GM12878 (cell line): ENCODE measurements around the gene CMBL. TPM values are rescaled to one million over a fixed set of nuclear protein-coding genes. Genes with fewer than 3 reads are reported as not detected.

Experiments used
- ATAC-seq: fragments of 200-7000 bp; cut with Tn5 transposase; 3 replicates; pipeline ENCODE4 v1.9.1; 2020; ENCODE audit warnings: mild to moderate bottlenecking, moderate library complexity
- BruUV-seq: library from RNA; stranded (reverse); fragments of 400-500 nt; replicated peaks from 2 replicates; lab custom pipeline; 2021; lab: Mats Ljungman, UMichigan
- CTCF ChIA-PET: fragments of 300-600 bp; sonication (Branson Sonifier 250); formaldehyde crosslinking; extraction: SDS; loops from one replicate; lab custom pipeline; 2021; ENCODE audit warnings: inconsistent platforms; lab: Yijun Ruan, JAX
- POLR2A ChIA-PET: fragments of 350-600 bp; formaldehyde crosslinking; extraction: SDS; loops from one replicate; lab custom pipeline; 2021; ENCODE audit warnings: inconsistent platforms; lab: Charles Lee
- RAD21 ChIA-PET: fragments of 300-600 bp; sonication (Branson Sonifier 250); formaldehyde crosslinking; loops from one replicate; lab custom pipeline; 2023; ENCODE audit warnings: antibody characterized with exemption; ENCODE audit not compliant: unreplicated experiment; lab: Charles Lee
- SMC1A ChIA-PET: fragments of 300-600 bp; sonication (Branson Sonifier 250); formaldehyde crosslinking; loops from one replicate; lab custom pipeline; 2023; ENCODE audit not compliant: unreplicated experiment, uncharacterized antibody; lab: Charles Lee
- DNase-seq: peaks from one replicate; pipeline ENCODE4 v3.0.0-alpha.2; 2011; ENCODE audit warnings: low read depth, low spot score
- FAIRE-seq: peaks from 3 replicates; lab custom pipeline; 2011; peaks lifted over from hg19 to GRCh38; lab: Jason Lieb, UNC
- H2AFZ ChIP-seq: 2 replicates; pipeline ENCODE4 v1.6.0; 2011; ENCODE audit warnings: low read depth, low read length, control low read depth; ENCODE audit not compliant: control insufficient read depth
- H3K27ac ChIP-seq: 2 replicates; pipeline ENCODE4 v1.5.1; 2011; ENCODE audit warnings: control low read depth; ENCODE audit not compliant: control insufficient read depth, insufficient read depth
- H3K27me3 ChIP-seq, 2 experiments: replicated peaks in 1 of 2; 2 replicates each; pipeline versions ENCODE4 v1.6.0 to v1.6.1; 2011; ENCODE audit warnings: low read length in 1 of 2; ENCODE audit not compliant: control insufficient read depth in 2 of 2, insufficient read depth in 2 of 2
- H3K36me3 ChIP-seq, 2 experiments: 2 replicates each; pipeline ENCODE4 v1.5.1; 2011; ENCODE audit warnings: low read length in 1 of 2; ENCODE audit not compliant: control insufficient read depth in 2 of 2, insufficient read depth in 2 of 2
- H3K4me1 ChIP-seq: 2 replicates; pipeline ENCODE4 v1.6.1; 2011; ENCODE audit warnings: mild to moderate bottlenecking, low read length, moderate library complexity, mixed read lengths; ENCODE audit not compliant: control insufficient read depth, insufficient read depth
- H3K4me2 ChIP-seq: 2 replicates; pipeline ENCODE4 v1.6.0; 2011; ENCODE audit warnings: control low read depth; ENCODE audit not compliant: control insufficient read depth, insufficient read depth
- H3K4me3 ChIP-seq: fragments of 200-600 bp; sonication (generic); 2 replicates; pipeline ENCODE4 v1.5.1; 2016
- H3K79me2 ChIP-seq: 2 replicates; pipeline ENCODE4 v1.6.0; 2011; ENCODE audit warnings: low read length; ENCODE audit not compliant: control insufficient read depth, insufficient read depth
- H3K9ac ChIP-seq: 2 replicates; pipeline ENCODE4 v1.8.0; 2011; ENCODE audit warnings: low read length, control low read depth, mixed read lengths; ENCODE audit not compliant: control insufficient read depth, insufficient read depth
- H3K9me3 ChIP-seq: replicated peaks from 3 replicates; pipeline ENCODE4 v1.5.1; 2011; ENCODE audit warnings: mild to moderate bottlenecking, low read length; ENCODE audit not compliant: control insufficient read depth, insufficient read depth
- H4K20me1 ChIP-seq: 2 replicates; pipeline ENCODE4 v1.6.0; 2011; ENCODE audit not compliant: control insufficient read depth, insufficient read depth
- ASH2L ChIP-seq: fragments of 300-600, 200-600 bp; sonication (generic); IDR thresholded peaks from 2 replicates; pipeline ENCODE4 v1.6.1; 2017; ENCODE audit warnings: low read depth, mild to moderate bottlenecking, borderline replicate concordance
- ATF7 ChIP-seq: fragments of 450-650 bp; IDR thresholded peaks from 2 replicates; pipeline ENCODE4 v1.6.1; 2016; ENCODE audit warnings: low read depth, mild to moderate bottlenecking
- BCL11A ChIP-seq: IDR thresholded peaks from 2 replicates; pipeline ENCODE4 v1.6.1; 2011; ENCODE audit warnings: low read depth, low read length
- BMI1 ChIP-seq: fragments of 450-650 bp; IDR thresholded peaks from 2 replicates; pipeline ENCODE4 v1.6.1; 2016; ENCODE audit warnings: mild to moderate bottlenecking, moderate library complexity, borderline replicate concordance
- CHD2 ChIP-seq: IDR thresholded peaks from 2 replicates; pipeline ENCODE4 v1.6.1; 2011; ENCODE audit warnings: low read depth, low read length, improper control_type of control experiment, borderline replicate concordance
- EED ChIP-seq: sonication (generic); IDR thresholded peaks from 2 replicates; pipeline ENCODE4 v1.6.1; 2016; ENCODE audit warnings: antibody characterized with exemption, low read depth
- EGR1 ChIP-seq, 2 experiments: IDR thresholded peaks; 1 replicate in 1 of 2; 2 replicates in 1 of 2; pipeline ENCODE4 v1.6.1; 2011 to 2012; ENCODE audit warnings: low read depth in 2 of 2, low read length in 2 of 2, borderline replicate concordance in 1 of 2, mild to moderate bottlenecking in 1 of 2, moderate library complexity in 1 of 2
- EP300 ChIP-seq, 2 experiments: fragments of 150-350 bp in 1 of 2; IDR thresholded peaks; 2 replicates each; pipeline ENCODE4 v1.6.1; 2011 to 2012; ENCODE audit warnings: low read depth in 2 of 2, low read length in 2 of 2, borderline replicate concordance in 1 of 2, improper control_type of control experiment in 1 of 2, inconsistent platforms in 1 of 2; ENCODE audit not compliant: control insufficient read depth in 1 of 2
- HDGF ChIP-seq: fragments of 450-650 bp; IDR thresholded peaks from 2 replicates; pipeline ENCODE4 v1.6.1; 2016; ENCODE audit warnings: antibody characterized with exemption
- KLF5 ChIP-seq: fragments of 450-650 bp; IDR thresholded peaks from 2 replicates; pipeline ENCODE4 v1.6.1; 2014; ENCODE audit warnings: mild to moderate bottlenecking; ENCODE audit not compliant: partially characterized antibody
- NR2C1 ChIP-seq: fragments of 450-650 bp; IDR thresholded peaks from 2 replicates; pipeline ENCODE4 v1.6.1; 2017; ENCODE audit warnings: antibody characterized with exemption, mild to moderate bottlenecking, moderate library complexity
- TBL1XR1 ChIP-seq: IDR thresholded peaks from 2 replicates; pipeline ENCODE4 v1.6.1; 2012; ENCODE audit warnings: low read depth, low read length, improper control_type of control experiment
- YBX1 ChIP-seq: fragments of 450-650 bp; IDR thresholded peaks from 2 replicates; pipeline ENCODE4 v1.6.1; 2016; ENCODE audit warnings: antibody characterized with exemption
- ZBED1 ChIP-seq: IDR thresholded peaks from 2 replicates; pipeline ENCODE4 v1.6.1; 2016; ENCODE audit warnings: borderline replicate concordance
- ZNF622 ChIP-seq: fragments of 450-650 bp; IDR thresholded peaks from 2 replicates; pipeline ENCODE4 v1.6.1; 2017; ENCODE audit warnings: mild to moderate bottlenecking, inconsistent platforms
- ZSCAN29 ChIP-seq: fragments of 450-650 bp; IDR thresholded peaks from 2 replicates; pipeline ENCODE4 v1.6.1; 2017; ENCODE audit warnings: mild to moderate bottlenecking, moderate library complexity
- WGBS: methylation state at CpG from one replicate; pipeline ENCODE4 v1.1.6; 2016; ENCODE audit warnings: low lambda C conversion rate; ENCODE audit not compliant: insufficient replicate concordance, insufficient coverage; ENCODE audit errors: missing lambda C conversion rate; 5-methylcytosine and 5-hydroxymethylcytosine counted together
- in situ Hi-C: fragments of 300-500 bp; cut with MboI; formaldehyde crosslinking; loops from 9 replicates; pipeline ENCODE4 v1.14.3; 2018; ENCODE audit warnings: mixed read lengths
- intact Hi-C: fragments of 100-400 bp; cut with micrococcal nuclease; formaldehyde crosslinking; loops from one replicate; pipeline ENCODE4 v1.14.2; 2022; ENCODE audit not compliant: unreplicated experiment
- polyA plus RNA-seq, 11 experiments: library from polyadenylated mRNA; depleted of rRNA in 4 of 11; unstranded in 6 of 11; stranded (reverse) in 5 of 11; fragments of >200 nt; fragmentation: Nextera tagmentation in 4 of 11; fragmentation: Illumina TruSeq in 1 of 11; extraction: Ambion mirVana in 4 of 11; extraction: Trizol in 1 of 11; gene quantifications; 1 replicate in 1 of 11; 2 replicates in 10 of 11; pipeline versions ENCODE4 v1.2.1 to v1.2.3, GENCODE V29; 2011 to 2016; ENCODE audit warnings: inconsistent platforms in 2 of 11, missing spikeins in 2 of 11, low read depth in 1 of 11
- total RNA-seq, 4 experiments: library from RNA; depleted of rRNA in 3 of 4; stranded (reverse); fragments of >200 nt in 3 of 4; fragmentation: Illumina TruSeq in 1 of 4; extraction: Trizol in 1 of 4; gene quantifications; 2 replicates each; pipeline versions ENCODE4 v1.2.1 to v1.2.3, GENCODE V29; 2013 to 2021
- TF ChIP-seq, protein P1 (sequence below): fragments of 450-650 bp; IDR thresholded peaks from 2 replicates; pipeline ENCODE4 v1.6.1; 2014; ENCODE audit warnings: mild to moderate bottlenecking

Gene CMBL
- total and polyA plus RNA-seq, 10 of the 15 experiments (the other 5 are each of a cell fraction or from before 2014, with no cell fraction given), result 1.8 to 15.6 (median 7.5) TPM

- FAIRE-seq, result no peak
- intact Hi-C loops, result no loop called here
These were observed 13.6 kb downstream of the CMBL start for GRCh38 chr5:10293907-10294662.

GRCh38 chr5:10291692-10292339 lies 15.9 kb downstream of the CMBL start:
- H2AFZ ChIP-seq, result no peak overlapping the region
- DNase-seq (no peak), FAIRE-seq (no peak), ATAC-seq (no peak)
- H3K36me3 ChIP-seq, result no peaks in the 10 kb centered on the region; a peak in 1 of 4 replicates
- H3K27me3 ChIP-seq, result no peaks in the 10 kb centered on the region
- WGBS, result 83% methylated on average over 9 of the region's 9 CpGs
- SMC1A ChIA-PET, result no interaction called here
- no peaks in the 10 kb centered on the region for H4K20me1 ChIP-seq
- H3K79me2 ChIP-seq, result no peaks in the 10 kb centered on the region
- intact Hi-C loops, result no loop called here
- POLR2A ChIA-PET, result no interaction called here
- in situ Hi-C loops, result no loop called here
- H3K9ac ChIP-seq, result no peak overlapping the region
- no peak overlapping the region for H3K27ac ChIP-seq
- H3K4me1 ChIP-seq, result peaks cover 8% of the 10 kb centered on the region; the same call in 1 of the 2 replicates
- H3K4me2 ChIP-seq, result no peak overlapping the region
- CTCF ChIA-PET, result no interaction called here
- no TSS peak for BruUV-seq
- H3K9me3 ChIP-seq, result no peaks in the 10 kb centered on the region
- H3K4me3 ChIP-seq, result no peak overlapping the region
- RAD21 ChIA-PET, result no interaction called here
- TF ChIP-seq EGR1 (IDR thresholded peaks at IDR 0.05; ENCODE audit: borderline replicate concordance in 1 of 2, low read depth in 2 of 2, low read length in 2 of 2) (no peak), ASH2L (no peak), BCL11A (no peak), ZBED1 (no peak), EED (no peak), KLF5 (no peak), TBL1XR1 (no peak), HDGF (no peak)
- TF ChIP-seq, protein P1, sequence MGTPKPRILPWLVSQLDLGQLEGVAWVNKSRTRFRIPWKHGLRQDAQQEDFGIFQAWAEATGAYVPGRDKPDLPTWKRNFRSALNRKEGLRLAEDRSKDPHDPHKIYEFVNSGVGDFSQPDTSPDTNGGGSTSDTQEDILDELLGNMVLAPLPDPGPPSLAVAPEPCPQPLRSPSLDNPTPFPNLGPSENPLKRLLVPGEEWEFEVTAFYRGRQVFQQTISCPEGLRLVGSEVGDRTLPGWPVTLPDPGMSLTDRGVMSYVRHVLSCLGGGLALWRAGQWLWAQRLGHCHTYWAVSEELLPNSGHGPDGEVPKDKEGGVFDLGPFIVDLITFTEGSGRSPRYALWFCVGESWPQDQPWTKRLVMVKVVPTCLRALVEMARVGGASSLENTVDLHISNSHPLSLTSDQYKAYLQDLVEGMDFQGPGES, result no peak

More at GRCh38 chr5:10293907-10294662, 13.6 kb downstream of the CMBL start:
- TF ChIP-seq YBX1, result no peak
- TF ChIP-seq CHD2, result no peak
- TF ChIP-seq ZNF622, result no peak
- TF ChIP-seq EP300 (IDR thresholded peaks at IDR 0.05; ENCODE audit: borderline replicate concordance in 1 of 2, control insufficient read depth in 1 of 2, low read depth in 2 of 2, low read length in 2 of 2), result no peak
- TF ChIP-seq ZSCAN29, result no peak
- TF ChIP-seq BMI1, result no peak
- TF ChIP-seq NR2C1, result no peak
- no peak for TF ChIP-seq ATF7
- H4K20me1 ChIP-seq, result no peaks in the 10 kb centered on the region
- no peaks in the 10 kb centered on the region for H3K27me3 ChIP-seq
- ATAC-seq (no peak), DNase-seq (no peak)
- in situ Hi-C loops, result no loop called here
- H3K36me3 ChIP-seq, result no peaks in the 10 kb centered on the region
- H3K4me2 ChIP-seq, result no peak overlapping the region
- H3K9me3 ChIP-seq, result no peaks in the 10 kb centered on the region
- H3K79me2 ChIP-seq, result no peaks in the 10 kb centered on the region
- RAD21 ChIA-PET, result no interaction called here
- H2AFZ ChIP-seq, result no peak overlapping the region
- SMC1A ChIA-PET, result no interaction called here
- BruUV-seq, result no TSS peak
- WGBS, result 52% methylated on average over 3 of the region's 3 CpGs
- H3K9ac ChIP-seq, result no peak overlapping the region
- H3K4me3 ChIP-seq, result no peak overlapping the region
- no peak overlapping the region for H3K27ac ChIP-seq
- CTCF ChIA-PET, result interaction anchor here (0.6 to 2.8 kb wide), 2 partner anchors 10 kb away, joined by 3 to 9 read pairs; no protein-coding TSS in a partner anchor
- no peaks in the 10 kb centered on the region for H3K4me1 ChIP-seq
- POLR2A ChIA-PET, result no interaction called here
